BLaER1 (cell line): ENCODE results near the gene SCFD2.

ENCODE experiments used
- H3K27ac ChIP-seq: shearing (Covaris generic); formaldehyde crosslinking; 2 replicates; pipeline ENCODE4 v1.8.1; 2022
- H3K27me3 ChIP-seq: shearing (Covaris generic); formaldehyde crosslinking; 2 replicates; pipeline ENCODE4 v1.8.1; 2022
- H3K36me3 ChIP-seq: shearing (Covaris generic); formaldehyde crosslinking; 2 replicates; pipeline ENCODE4 v1.8.1; 2022
- H3K4me1 ChIP-seq: shearing (Covaris generic); formaldehyde crosslinking; 2 replicates; pipeline ENCODE4 v1.8.1; 2022
- H3K4me2 ChIP-seq: shearing (Covaris generic); formaldehyde crosslinking; 2 replicates; pipeline ENCODE4 v1.8.1; 2022
- H3K4me3 ChIP-seq: shearing (Covaris generic); formaldehyde crosslinking; 2 replicates; pipeline ENCODE4 v1.8.1; 2022
- H3K9ac ChIP-seq: shearing (Covaris generic); formaldehyde crosslinking; 2 replicates; pipeline ENCODE4 v1.8.1; 2022
- H3K9me3 ChIP-seq: shearing (Covaris generic); formaldehyde crosslinking; 2 replicates; pipeline ENCODE4 v1.8.1; 2022
- H4K20me1 ChIP-seq: shearing (Covaris generic); formaldehyde crosslinking; 2 replicates; pipeline ENCODE4 v1.8.1; 2022
- Cebpa-rat ChIP-seq: shearing (Covaris generic); IDR thresholded peaks from 2 replicates; pipeline ENCODE4 v1.8.1; 2022

SCFD2 gene

GRCh38 chr4:52868133-52868532 is 497.7 kb downstream of the SCFD2 start:
- Histone ChIP-seq H3K4me3 (no peak overlapping the region), H3K36me3 (peaks cover 11% of the 10 kb centered on the region; the same call in 1 of the 2 replicates), H3K27me3 (no peaks in the 10 kb centered on the region; the same call in 1 of the 2 replicates), H3K27ac (no peak overlapping the region), H3K9me3 (0 out of 2 replicates have a peak, but pooled peaks cover under 1% of the 10 kb centered on the region), H3K4me1 (no peaks in the 10 kb centered on the region), H3K4me2 (no peak overlapping the region), H3K9ac (no peak overlapping the region), H4K20me1 (no peaks in the 10 kb centered on the region)
- TF ChIP-seq Cebpa-rat: no peak

DNA sequence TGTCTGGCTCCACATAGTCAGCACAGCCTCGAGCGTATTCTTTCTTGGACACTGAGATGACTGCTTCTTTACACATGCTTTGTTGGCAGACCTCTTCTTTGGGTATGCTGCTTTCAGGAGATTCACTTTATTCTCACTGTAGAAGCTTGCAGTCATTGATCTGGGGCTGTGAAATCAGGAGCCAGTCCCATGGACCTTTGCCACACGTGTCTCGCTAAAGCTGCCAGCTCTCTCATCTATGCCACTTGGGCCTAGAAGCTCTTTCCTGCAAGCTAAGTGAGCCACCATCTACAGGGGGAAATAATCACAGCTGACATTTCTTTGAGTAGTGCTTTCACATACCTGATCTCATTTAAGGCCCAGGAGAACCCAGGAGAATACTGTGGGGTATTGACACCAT is 498.7 kb downstream of the SCFD2 start:
- peaks cover 7% of the 10 kb centered on the region for H3K4me1 ChIP-seq
- peaks cover 10% of the 10 kb centered on the region for H3K9me3 ChIP-seq
- H4K20me1 ChIP-seq: no peaks in the 10 kb centered on the region
- TF ChIP-seq Cebpa-rat: no peak
- H3K4me3 ChIP-seq: no peak overlapping the region
- no peak overlapping the region for H3K4me2 ChIP-seq
- H3K27ac ChIP-seq: no peak overlapping the region
- no peak overlapping the region for H3K9ac ChIP-seq
- peaks cover 11% of the 10 kb centered on the region; the same call in 1 of the 2 replicates for H3K36me3 ChIP-seq
- H3K27me3 ChIP-seq: peaks cover 9% of the 10 kb centered on the region

GRCh38 chr4:52866734-52867133 is 499.1 kb downstream of the SCFD2 start:
- peaks cover 9% of the 10 kb centered on the region for H3K4me1 ChIP-seq
- no peak overlapping the region for H3K4me2 ChIP-seq
- no peak overlapping the region for H3K4me3 ChIP-seq
- H3K36me3 ChIP-seq: peaks cover 11% of the 10 kb centered on the region; the same call in 1 of the 2 replicates
- H3K27ac ChIP-seq: no peak overlapping the region
- peaks cover 15% of the 10 kb centered on the region for H3K9me3 ChIP-seq
- no peak for TF ChIP-seq Cebpa-rat
- no peak overlapping the region for H3K9ac ChIP-seq
- no peaks in the 10 kb centered on the region for H4K20me1 ChIP-seq
- peaks cover 14% of the 10 kb centered on the region for H3K27me3 ChIP-seq

GRCh38 chr4:52865300-52865699 is 500.6 kb downstream of the SCFD2 start:
- H3K4me1 ChIP-seq: peaks cover 16% of the 10 kb centered on the region
- H3K36me3 ChIP-seq: peaks cover 7% of the 10 kb centered on the region; the same call in 1 of the 2 replicates
- H3K9ac ChIP-seq: no peak overlapping the region
- H3K27me3 ChIP-seq: peaks cover 28% of the 10 kb centered on the region
- no peaks in the 10 kb centered on the region for H4K20me1 ChIP-seq
- H3K9me3 ChIP-seq: peaks cover 21% of the 10 kb centered on the region
- no peak overlapping the region for H3K4me2 ChIP-seq
- H3K27ac ChIP-seq: no peak overlapping the region
- no peak overlapping the region for H3K4me3 ChIP-seq
- no peak for TF ChIP-seq Cebpa-rat

DNA sequence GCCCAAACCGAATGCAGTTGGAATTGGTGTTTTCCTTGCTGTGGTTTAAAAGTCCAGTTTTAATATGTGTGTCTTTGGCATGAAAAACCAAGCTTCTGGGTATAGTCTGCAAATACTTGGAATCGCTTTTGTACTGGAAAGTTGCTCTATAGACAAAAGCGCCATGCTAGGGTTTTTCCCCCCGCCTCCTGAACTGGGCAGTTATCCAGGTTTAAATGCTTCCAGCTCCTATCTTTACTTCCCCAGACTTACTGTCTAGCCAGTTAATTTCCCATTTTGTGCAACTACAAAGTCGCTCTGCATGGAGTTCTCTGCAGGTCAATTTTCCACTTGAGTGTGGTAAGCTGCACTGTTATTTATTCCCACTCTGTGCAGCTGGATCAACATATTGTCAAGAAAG is 501.1 kb downstream of the SCFD2 start:
- Histone ChIP-seq H3K4me3 (no peak overlapping the region), H3K27ac (no peak overlapping the region), H4K20me1 (no peaks in the 10 kb centered on the region), H3K27me3 (peaks cover 33% of the 10 kb centered on the region), H3K4me2 (no peak overlapping the region), H3K9me3 (peaks cover 21% of the 10 kb centered on the region), H3K4me1 (peaks cover 16% of the 10 kb centered on the region), H3K36me3 (peaks cover 7% of the 10 kb centered on the region; the same call in 1 of the 2 replicates), H3K9ac (no peak overlapping the region)
- no peak for TF ChIP-seq Cebpa-rat

- H3K27ac ChIP-seq: no peak overlapping the region
- TF ChIP-seq Cebpa-rat: no peak
- H4K20me1 ChIP-seq: no peaks in the 10 kb centered on the region
- H3K9ac ChIP-seq: no peak overlapping the region
- H3K4me2 ChIP-seq: no peak overlapping the region
- H3K4me1 ChIP-seq: peaks cover 16% of the 10 kb centered on the region
- H3K27me3 ChIP-seq: peaks cover 37% of the 10 kb centered on the region
- no peak overlapping the region for H3K4me3 ChIP-seq
- H3K36me3 ChIP-seq: peaks cover 7% of the 10 kb centered on the region; the same call in 1 of the 2 replicates
- peaks cover 28% of the 10 kb centered on the region for H3K9me3 ChIP-seq
Observed at GRCh38 chr4:52863324-52863723, 502.5 kb downstream of the SCFD2 start.

GRCh38 chr4:52862639-52863161 is 503.2 kb downstream of the SCFD2 start:
- peak overlapping the region; percentile 69 for H3K4me3 ChIP-seq
- no peak overlapping the region for H3K27ac ChIP-seq
- peaks cover 37% of the 10 kb centered on the region for H3K27me3 ChIP-seq
- TF ChIP-seq Cebpa-rat: no peak
- 0 out of 2 replicates have a peak overlapping the region, but pooled peaks have one; percentile 70 for H3K9ac ChIP-seq
- peaks cover 16% of the 10 kb centered on the region for H3K4me1 ChIP-seq
- peaks cover 7% of the 10 kb centered on the region; the same call in 1 of the 2 replicates for H3K36me3 ChIP-seq
- H3K4me2 ChIP-seq: peak overlapping the region; percentile 95
- H4K20me1 ChIP-seq: no peaks in the 10 kb centered on the region
- peaks cover 34% of the 10 kb centered on the region for H3K9me3 ChIP-seq

GRCh38 chr4:52861879-52862616 is 503.8 kb downstream of the SCFD2 start, which contains the start of gene RASL11B:
RASL11B (plus strand) TSS chr4:52862317; CDS start chr4:52862508, 191 bp downstream.
- peaks cover 16% of the 10 kb centered on the region for H3K4me1 ChIP-seq
- H4K20me1 ChIP-seq: no peaks in the 10 kb centered on the region
- H3K27me3 ChIP-seq: peaks cover 37% of the 10 kb centered on the region
- H3K36me3 ChIP-seq: peaks cover 7% of the 10 kb centered on the region; the same call in 1 of the 2 replicates
- H3K4me2 ChIP-seq: peak within 1 kb of the TSS; percentile 95
- TF ChIP-seq Cebpa-rat: no peak
- no peak within 1 kb of the TSS for H3K27ac ChIP-seq
- H3K4me3 ChIP-seq: peak within 1 kb of the TSS; percentile 69
- H3K9me3 ChIP-seq: peaks cover 41% of the 10 kb centered on the region
- peak within 1 kb of the TSS; percentile 70; the same call in 1 of the 2 replicates for H3K9ac ChIP-seq

GRCh38 chr4:52861171-52861823 is 504.6 kb downstream of the SCFD2 start:
- Histone ChIP-seq H3K27me3 (peaks cover 37% of the 10 kb centered on the region), H3K4me1 (peaks cover 16% of the 10 kb centered on the region), H3K9me3 (peaks cover 47% of the 10 kb centered on the region), H3K4me2 (peak overlapping the region; percentile 95), H4K20me1 (no peaks in the 10 kb centered on the region), H3K27ac (no peak overlapping the region), H3K36me3 (peaks cover 7% of the 10 kb centered on the region; the same call in 1 of the 2 replicates), H3K4me3 (peak overlapping the region; percentile 69), H3K9ac (peak overlapping the region; percentile 70; the same call in 1 of the 2 replicates)
- no peak for TF ChIP-seq Cebpa-rat
